ENCODE data around the gene HOXA4. TPM values are rescaled to one million over a fixed set of nuclear protein-coding genes. Genes with fewer than 3 reads are reported as not detected.

The HOXA4 gene
- total RNA-seq, 2 donors from 2014 or later, result 0.55 TPM; not detected in 1

- H3K27me3 Mint-ChIP-seq, result peaks cover 32 to 40% of the 10 kb centered on the region in 2 donors
- no peaks in the 10 kb centered on the region for H3K9me3 Mint-ChIP-seq
- H3K27ac Mint-ChIP-seq, result no peak overlapping the region
- peaks cover 12% of the 10 kb centered on the region for H3K36me3 Mint-ChIP-seq
- peak in 1 of 2 donors; percentile 20 for ATAC-seq
- peak overlapping the region; percentile 63 for H3K4me3 Mint-ChIP-seq
- no peak for DNase-seq (ENCODE audit: low spot score)
- H3K4me1 Mint-ChIP-seq (ENCODE audit: low read depth in 2 of 2), result peaks cover 21 to 32% of the 10 kb centered on the region in 2 donors
These were observed 42.4 kb upstream of the HOXA4 start for GRCh38 chr7:27172823-27173510.

GRCh38 chr7:27172315-27172774, 41.8 kb upstream of the HOXA4 start:
- H3K4me3 Mint-ChIP-seq, result peak overlapping the region; percentile 84
- H3K4me1 Mint-ChIP-seq (ENCODE audit: low read depth in 2 of 2), result peaks cover 21 to 33% of the 10 kb centered on the region in 2 donors
- H3K27me3 Mint-ChIP-seq, result peaks cover 39 to 42% of the 10 kb centered on the region in 2 donors
- ATAC-seq (no peak), DNase-seq (ENCODE audit: low spot score) (no peak)
- peaks cover 12% of the 10 kb centered on the region for H3K36me3 Mint-ChIP-seq
- peak overlapping the region; percentile 59 to 67 for H3K27ac Mint-ChIP-seq
- no peaks in the 10 kb centered on the region for H3K9me3 Mint-ChIP-seq

GRCh38 chr7:27171637-27172314, 41.2 kb upstream of the HOXA4 start:
- no peak for DNase-seq (ENCODE audit: low spot score)
- no peak for ATAC-seq
- peak overlapping the region; percentile 59 to 67 for H3K27ac Mint-ChIP-seq
- peaks cover 12% of the 10 kb centered on the region for H3K36me3 Mint-ChIP-seq
- H3K4me1 Mint-ChIP-seq (ENCODE audit: low read depth in 2 of 2), result peaks cover 24 to 38% of the 10 kb centered on the region in 2 donors
- peaks cover 42 to 48% of the 10 kb centered on the region in 2 donors for H3K27me3 Mint-ChIP-seq
- no peaks in the 10 kb centered on the region for H3K9me3 Mint-ChIP-seq
- H3K4me3 Mint-ChIP-seq, result peak overlapping the region; percentile 84

GRCh38 chr7:27171325-27171636, 40.7 kb upstream of the HOXA4 start:
- peak overlapping the region; percentile 84 for H3K4me3 Mint-ChIP-seq

GRCh38 chr7:27170426-27171324, 40.1 kb upstream of the HOXA4 start:
- Mint-ChIP-seq H3K4me3 (peak overlapping the region; percentile 84), H3K27ac (peak overlapping the region in 1 of 2 donors; percentile 67), H3K36me3 (peaks cover 12% of the 10 kb centered on the region)

More at GRCh38 chr7:27171325-27171636, 40.7 kb upstream of the HOXA4 start:
- no peaks in the 10 kb centered on the region for H3K9me3 Mint-ChIP-seq
- ATAC-seq (no peak), DNase-seq (ENCODE audit: low spot score) (no peak)
- H3K27me3 Mint-ChIP-seq, result peaks cover 42 to 49% of the 10 kb centered on the region in 2 donors
- H3K36me3 Mint-ChIP-seq, result peaks cover 12% of the 10 kb centered on the region
- peak overlapping the region in 1 of 2 donors; percentile 67 for H3K27ac Mint-ChIP-seq
- H3K4me1 Mint-ChIP-seq (ENCODE audit: low read depth in 2 of 2), result peaks cover 24 to 38% of the 10 kb centered on the region in 2 donors

GRCh38 chr7:27169658-27170425, 39.3 kb upstream of the HOXA4 start:
- Mint-ChIP-seq H3K4me1 (ENCODE audit: low read depth in 2 of 2) (peaks cover 28 to 42% of the 10 kb centered on the region in 2 donors), H3K27me3 (peaks cover 42 to 55% of the 10 kb centered on the region in 2 donors), H3K4me3 (peak overlapping the region; percentile 90), H3K36me3 (peaks cover 12% of the 10 kb centered on the region), H3K27ac (no peak overlapping the region), H3K9me3 (no peaks in the 10 kb centered on the region)
- ATAC-seq, result no peak
- peak; percentile 44 for DNase-seq (ENCODE audit: low spot score)

More at GRCh38 chr7:27170426-27171324, 40.1 kb upstream of the HOXA4 start:
- H3K27me3 Mint-ChIP-seq, result peaks cover 41 to 53% of the 10 kb centered on the region in 2 donors
- no peaks in the 10 kb centered on the region for H3K9me3 Mint-ChIP-seq
- ATAC-seq (no peak), DNase-seq (ENCODE audit: low spot score) (no peak)
- peaks cover 27 to 40% of the 10 kb centered on the region in 2 donors for H3K4me1 Mint-ChIP-seq (ENCODE audit: low read depth in 2 of 2)

GRCh38 chr7:27168265-27168947, 37.8 kb upstream of the HOXA4 start:
- Mint-ChIP-seq H3K4me3 (peak overlapping the region; percentile 90), H3K27ac (peak overlapping the region; percentile 16 to 74), H3K4me1 (ENCODE audit: low read depth in 2 of 2) (peaks cover 38 to 51% of the 10 kb centered on the region in 2 donors), H3K27me3 (peaks cover 53 to 64% of the 10 kb centered on the region in 2 donors), H3K9me3 (no peaks in the 10 kb centered on the region), H3K36me3 (peaks cover 12% of the 10 kb centered on the region)
- peak in 1 of 2 donors; percentile 35 for ATAC-seq
- no peak for DNase-seq (ENCODE audit: low spot score)

- peaks cover 38 to 52% of the 10 kb centered on the region in 2 donors for H3K4me1 Mint-ChIP-seq (ENCODE audit: low read depth in 2 of 2)
- DNase-seq (ENCODE audit: low spot score) (no peak), ATAC-seq (no peak)
- H3K4me3 Mint-ChIP-seq, result peak overlapping the region; percentile 90
- H3K36me3 Mint-ChIP-seq, result peaks cover 12% of the 10 kb centered on the region
- H3K27me3 Mint-ChIP-seq, result peaks cover 55 to 69% of the 10 kb centered on the region in 2 donors
- H3K9me3 Mint-ChIP-seq, result no peaks in the 10 kb centered on the region
- peak overlapping the region in 1 of 2 donors; percentile 74 for H3K27ac Mint-ChIP-seq
These were observed 37.3 kb upstream of the HOXA4 start for GRCh38 chr7:27167916-27168264.

- no peak for DNase-seq (ENCODE audit: low spot score)
- H3K4me3 Mint-ChIP-seq, result peak overlapping the region; percentile 77
- no peak for ATAC-seq
- peaks cover 8% of the 10 kb centered on the region for H3K36me3 Mint-ChIP-seq
- H3K27ac Mint-ChIP-seq, result peak overlapping the region in 1 of 2 donors; percentile 74
- peaks cover 56 to 64% of the 10 kb centered on the region in 2 donors for H3K27me3 Mint-ChIP-seq
- peaks cover 31 to 44% of the 10 kb centered on the region in 2 donors for H3K4me1 Mint-ChIP-seq (ENCODE audit: low read depth in 2 of 2)
- no peaks in the 10 kb centered on the region for H3K9me3 Mint-ChIP-seq
These were observed 36.3 kb upstream of the HOXA4 start for GRCh38 chr7:27166531-27167505.

GRCh38 chr7:27165996-27166530, 35.5 kb upstream of the HOXA4 start:
- H3K4me3 Mint-ChIP-seq, result peak overlapping the region; percentile 75
- H3K4me1 Mint-ChIP-seq (ENCODE audit: low read depth in 2 of 2), result peaks cover 28 to 36% of the 10 kb centered on the region in 2 donors
- H3K27ac Mint-ChIP-seq, result peak overlapping the region in 1 of 2 donors; percentile 47
- peaks cover 6% of the 10 kb centered on the region for H3K36me3 Mint-ChIP-seq
- ATAC-seq, result no peak
- peak; percentile 53 for DNase-seq (ENCODE audit: low spot score)
- H3K9me3 Mint-ChIP-seq, result no peaks in the 10 kb centered on the region
- H3K27me3 Mint-ChIP-seq, result peaks cover 52 to 56% of the 10 kb centered on the region in 2 donors

All from natural killer cell treated with Interleukin-12 subunit alpha and Interleukin-12 subunit beta and Interleukin-15 and Interleukin-18, amount 100 ng/mL, for 72 hours (primary cell).